Measurements from ENCODE around the gene NOM1.

The NOM1 gene

GRCh38 chr7:157017603-157018327, 68.3 kb downstream of the NOM1 start:
- no peak for DNase-seq

- no peak for DNase-seq
Measured at GRCh38 chr7:157018328-157018996, 69.0 kb downstream of the NOM1 start.

DNA sequence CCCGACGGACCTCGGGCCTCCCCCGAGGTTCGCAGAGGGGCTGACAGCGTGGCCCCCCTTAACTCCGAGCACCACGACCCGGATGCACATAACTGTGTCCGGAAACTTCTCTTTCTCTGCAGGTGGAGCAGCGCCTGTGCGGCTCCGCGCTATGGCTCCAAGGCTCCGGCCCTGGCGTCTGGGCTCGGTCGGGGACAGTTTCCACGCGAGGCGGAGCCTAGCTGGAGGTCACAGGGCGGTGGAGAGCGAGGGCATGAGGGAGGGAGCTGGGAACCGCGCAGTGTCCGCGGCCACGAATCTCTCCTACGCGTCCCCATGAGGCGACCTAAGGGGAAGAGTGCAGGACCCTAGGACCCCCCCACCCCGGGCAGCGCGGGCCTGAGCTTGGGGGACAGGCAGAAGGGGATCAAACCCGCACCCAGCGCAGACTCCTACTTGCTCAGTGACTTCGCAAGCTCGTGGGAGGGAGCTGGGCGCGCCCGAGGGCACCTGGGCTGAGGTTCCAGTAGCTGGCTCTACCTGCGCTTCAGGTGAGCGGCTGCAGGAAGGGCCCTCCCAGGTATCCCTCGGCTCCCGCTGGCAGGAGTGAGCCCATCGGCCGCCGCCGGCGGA, 69.6 kb downstream of the NOM1 start:
- no peak for DNase-seq

DNA sequence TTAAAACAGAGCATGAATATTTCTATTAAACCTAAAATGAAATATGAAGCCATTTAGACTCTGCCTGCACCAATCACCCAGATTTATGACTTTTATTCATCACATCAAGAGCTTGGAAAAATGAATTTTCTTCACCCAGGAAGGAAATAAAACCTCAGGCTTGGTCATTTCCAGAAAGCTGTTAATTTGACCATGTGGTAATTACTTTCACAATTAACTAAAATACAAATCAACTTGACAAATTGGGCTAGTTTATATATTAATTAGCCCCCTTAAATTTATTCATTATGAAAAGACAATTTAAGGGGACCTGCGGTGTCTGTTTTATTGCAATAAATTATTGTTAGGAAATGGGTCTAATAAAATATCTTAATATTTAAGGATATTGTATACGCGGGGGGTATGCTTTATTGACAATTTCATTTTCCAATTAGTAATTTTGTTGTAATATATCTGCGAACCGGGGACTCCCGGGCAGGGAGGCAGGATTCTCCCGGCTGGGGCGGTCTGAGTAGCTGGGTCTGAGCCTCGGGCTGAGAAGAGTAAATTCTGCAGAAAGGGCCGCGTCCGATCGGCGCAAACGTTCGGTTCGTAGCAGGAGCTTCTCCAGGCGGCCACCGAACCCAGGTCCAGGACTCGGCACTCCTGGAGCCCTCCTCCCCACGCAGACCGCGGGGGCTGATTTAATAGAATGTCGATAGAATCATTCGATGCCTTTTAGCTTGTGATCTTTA, 70.4 kb downstream of the NOM1 start:
- DNase-seq: no peak

GRCh38 chr7:157020514-157021070, 71.1 kb downstream of the NOM1 start:
- no peak for DNase-seq

- no peak for DNase-seq
Measured at GRCh38 chr7:157021071-157021870, 71.8 kb downstream of the NOM1 start.

DNA sequence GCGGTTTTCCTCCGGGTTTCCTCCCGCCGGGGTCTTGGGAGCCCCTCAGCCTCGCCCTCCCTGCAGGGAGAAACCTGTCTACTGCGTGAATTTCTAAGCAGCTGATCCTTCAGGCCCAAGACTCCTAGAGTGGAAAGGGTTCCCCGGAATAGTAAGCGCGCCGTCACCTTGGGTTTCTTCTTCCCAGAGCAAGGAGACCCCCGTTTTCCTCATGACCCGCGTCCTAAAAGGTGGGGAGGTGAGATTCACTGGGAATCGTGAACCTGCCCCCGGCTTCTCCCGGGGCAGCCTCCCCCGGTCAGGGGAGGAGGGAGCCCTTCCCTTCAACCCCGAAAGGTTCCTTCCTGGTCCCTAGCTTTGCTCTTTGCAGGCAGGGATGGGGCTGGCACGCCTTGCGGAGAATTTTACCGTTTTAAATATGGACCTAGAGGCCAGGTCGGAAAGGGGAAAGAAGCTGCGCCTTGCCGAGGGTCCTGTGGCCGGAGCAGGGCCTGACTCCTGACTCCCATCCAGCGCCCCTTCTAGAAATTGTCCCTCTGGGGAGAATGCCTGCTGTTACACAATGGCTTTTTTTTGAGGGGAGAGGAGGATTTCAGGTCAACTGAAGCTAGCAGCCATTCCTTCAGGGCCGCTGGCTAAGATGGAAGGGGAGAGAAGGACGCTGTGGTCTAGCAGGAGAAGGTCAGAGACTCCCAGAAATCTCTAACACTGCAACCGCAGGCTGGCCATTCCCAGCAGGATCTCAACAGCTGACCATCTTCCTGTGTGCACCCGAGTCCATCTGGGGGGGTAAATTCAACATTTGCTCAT, 72.6 kb downstream of the NOM1 start:
- no peak for DNase-seq
